GM12878 (cell line): ENCODE measurements around the gene KMT2E. TPM values are rescaled to one million over a fixed set of nuclear protein-coding genes. Genes with fewer than 3 reads are reported as not detected.

Experiments
- ASH2L ChIP-seq: fragments of 300-600, 200-600 bp; sonication (generic); IDR thresholded peaks from 2 replicates; pipeline ENCODE4 v1.6.1; 2017; ENCODE audit warnings: low read depth, mild to moderate bottlenecking, borderline replicate concordance
- E2F8 ChIP-seq: fragments of 450-650 bp; IDR thresholded peaks from 2 replicates; pipeline ENCODE4 v1.6.1; 2018; ENCODE audit warnings: mild to moderate bottlenecking, low read depth, moderate library complexity; ENCODE audit not compliant: partially characterized antibody
- E4F1 ChIP-seq: fragments of 450-650 bp; IDR thresholded peaks from 2 replicates; pipeline ENCODE4 v1.6.1; 2018; ENCODE audit warnings: borderline replicate concordance, mild to moderate bottlenecking; ENCODE audit not compliant: partially characterized antibody
- ETV6 ChIP-seq, 2 experiments: fragments of 450-650 bp in 1 of 2; IDR thresholded peaks in 1 of 2; conservative IDR thresholded peaks in 1 of 2; 2 replicates each; pipeline ENCODE4 v1.6.1; 2014; ENCODE audit warnings: antibody characterized with exemption in 1 of 2, borderline replicate concordance in 1 of 2, low read depth in 1 of 2, mild to moderate bottlenecking in 1 of 2, moderate library complexity in 1 of 2
- GABPA ChIP-seq: IDR thresholded peaks from 2 replicates; pipeline ENCODE4 v1.6.1; 2014; ENCODE audit warnings: antibody characterized with exemption, low read depth, mild to moderate bottlenecking, inconsistent platforms
- HSF1 ChIP-seq: fragments of 150-350 bp; IDR thresholded peaks from 2 replicates; pipeline ENCODE4 v1.6.1; 2014; ENCODE audit warnings: mild to moderate bottlenecking, low read depth, low read length
- IKZF2 ChIP-seq, 2 experiments: fragments of 450-650 bp; IDR thresholded peaks; 2 replicates each; pipeline ENCODE4 v1.6.1; 2017; ENCODE audit warnings: mild to moderate bottlenecking in 2 of 2, moderate library complexity in 2 of 2
- LARP7 ChIP-seq: fragments of 450-650 bp; IDR thresholded peaks from 2 replicates; pipeline ENCODE4 v1.6.1; 2017; ENCODE audit warnings: mild to moderate bottlenecking
- MTA3 ChIP-seq: IDR thresholded peaks from 2 replicates; pipeline ENCODE4 v1.6.1; 2012; ENCODE audit warnings: low read length, inconsistent platforms, borderline replicate concordance
- NR2C2 ChIP-seq: IDR thresholded peaks from 2 replicates; pipeline ENCODE4 v1.6.1; 2011; ENCODE audit warnings: borderline replicate concordance, low read depth; ENCODE audit not compliant: control insufficient read depth, insufficient read length
- POLR2AphosphoS2 ChIP-seq: IDR thresholded peaks from 2 replicates; pipeline ENCODE4 v1.6.1; 2011; ENCODE audit warnings: low read depth, mild to moderate bottlenecking, low read length, improper control_type of control experiment, moderate library complexity
- RCOR1 ChIP-seq: conservative IDR thresholded peaks from 2 replicates; pipeline ENCODE4 v1.6.1; 2012; ENCODE audit warnings: low read depth, low read length, improper control_type of control experiment
- RELA ChIP-seq: fragments of 450-650 bp; IDR thresholded peaks from 2 replicates; pipeline ENCODE4 v1.8.0; 2014; ENCODE audit warnings: borderline replicate concordance; ENCODE audit not compliant: partially characterized antibody
- RELB ChIP-seq: fragments of 450-650 bp; IDR thresholded peaks from 2 replicates; pipeline ENCODE4 v1.6.1; 2017; ENCODE audit warnings: low read depth, mild to moderate bottlenecking, moderate library complexity
- SREBF1 ChIP-seq: IDR thresholded peaks from 2 replicates; pipeline ENCODE4 v1.6.1; 2012; ENCODE audit warnings: mild to moderate bottlenecking, low read length
- SREBF2 ChIP-seq: IDR thresholded peaks from 2 replicates; pipeline ENCODE4 v1.6.1; 2012; ENCODE audit warnings: mild to moderate bottlenecking, low read length
- TBL1XR1 ChIP-seq: IDR thresholded peaks from 2 replicates; pipeline ENCODE4 v1.6.1; 2012; ENCODE audit warnings: low read depth, low read length, improper control_type of control experiment
- YY1 ChIP-seq: IDR thresholded peaks from 2 replicates; pipeline ENCODE4 v1.6.1; 2011; ENCODE audit warnings: low read depth, mild to moderate bottlenecking, low read length
- ZBED1 ChIP-seq: IDR thresholded peaks from 2 replicates; pipeline ENCODE4 v1.6.1; 2016; ENCODE audit warnings: borderline replicate concordance
- ZNF274 ChIP-seq: IDR thresholded peaks from one replicate; pipeline ENCODE4 v1.8.0; 2011; ENCODE audit not compliant: insufficient read length, insufficient read depth
- polyA plus RNA-seq, 11 experiments: library from polyadenylated mRNA; depleted of rRNA in 4 of 11; unstranded in 6 of 11; stranded (reverse) in 5 of 11; fragments of >200 nt; fragmentation: Nextera tagmentation in 4 of 11; fragmentation: Illumina TruSeq in 1 of 11; extraction: Ambion mirVana in 4 of 11; extraction: Trizol in 1 of 11; gene quantifications; 1 replicate in 1 of 11; 2 replicates in 10 of 11; pipeline versions ENCODE4 v1.2.1 to v1.2.3, GENCODE V29; 2011 to 2016; ENCODE audit warnings: inconsistent platforms in 2 of 11, missing spikeins in 2 of 11, low read depth in 1 of 11
- total RNA-seq, 4 experiments: library from RNA; depleted of rRNA in 3 of 4; stranded (reverse); fragments of >200 nt in 3 of 4; fragmentation: Illumina TruSeq in 1 of 4; extraction: Trizol in 1 of 4; gene quantifications; 2 replicates each; pipeline versions ENCODE4 v1.2.1 to v1.2.3, GENCODE V29; 2013 to 2021

KMT2E gene
- total and polyA plus RNA-seq, 10 of the 15 experiments (the other 5 are each of a cell fraction or from before 2014, with no cell fraction given) = 13.2 to 68.1 (median 34.1) TPM

GRCh38 chr7:104983578-104984539 lies 30.1 kb upstream of the KMT2E start (continued):
- TF ChIP-seq E2F8 (peak; percentile 83), RELB (peak; percentile 77; the same call in 1 of the 2 replicates), MTA3 (0 out of 2 replicates have a peak, but pooled peaks have one; percentile 66), SREBF1 (no peak), ZNF274 (no peak), RCOR1 (0 out of 2 replicates have a peak, but pooled peaks have one; percentile 57), YY1 (peak; percentile 96), HSF1 (no peak), GABPA (peak; percentile 90), IKZF2 (IDR thresholded peaks at IDR 0.05) (peak; percentile 51 to 64; a peak in 2 of 4 replicates), RELA (peak; percentile 14), SREBF2 (no peak), NR2C2 (no peak), ASH2L (0 out of 2 replicates have a peak, but pooled peaks have one; percentile 59), TBL1XR1 (peak; percentile 52), ETV6 (conservative IDR thresholded peaks at IDR 0.05 in 1 of 2, IDR thresholded peaks at IDR 0.05 in 1 of 2; ENCODE audit: borderline replicate concordance in 1 of 2, low read depth in 1 of 2) (peak in 1 of 2 experiments; percentile 20; a peak in 1 of 4 replicates), E4F1 (peak; percentile 12), ZBED1 (no peak; the same call in 1 of the 2 replicates), POLR2AphosphoS2 (peak; percentile 95), LARP7 (peak; percentile 66; the same call in 1 of the 2 replicates)
